Smooth muscle cell (in vitro differentiated cells): ENCODE measurements around the gene PSMB11. TPM values are rescaled to one million over a fixed set of nuclear protein-coding genes. Genes with fewer than 3 reads are reported as not detected.

Experiments used
- DNase-seq: peaks from one replicate; lab custom pipeline; 2025; ENCODE audit not compliant: unreplicated experiment; lab: John Stamatoyannopoulos, UW
- H2AFZ ChIP-seq: fragments of 200-600 bp; sonication (generic); 2 replicates; pipeline ENCODE4 v1.6.0; 2016; ENCODE audit warnings: antibody characterized with exemption, low read depth, mild to moderate bottlenecking
- H3F3A ChIP-seq: fragments of 200-600 bp; sonication (generic); 2 replicates; pipeline ENCODE4 v1.6.0; 2017; ENCODE audit warnings: antibody characterized with exemption, low read depth
- H3K27ac ChIP-seq: fragments of 200-600 bp; sonication (generic); 2 replicates; pipeline ENCODE4 v1.5.1; 2016; ENCODE audit warnings: low read depth, mild to moderate bottlenecking
- H3K27me3 ChIP-seq: fragments of 200-600 bp; sonication (generic); 2 replicates; pipeline ENCODE4 v1.6.1; 2016; ENCODE audit warnings: low read depth, mild to moderate bottlenecking
- H3K36me3 ChIP-seq: fragments of 200-600 bp; sonication (generic); 2 replicates; pipeline ENCODE4 v1.5.1; 2016; ENCODE audit warnings: low read depth
- H3K4me1 ChIP-seq: fragments of 200-600 bp; sonication (generic); 2 replicates; pipeline ENCODE4 v1.5.1; 2016; ENCODE audit warnings: low read depth
- H3K4me2 ChIP-seq: fragments of 200-600 bp; sonication (generic); 2 replicates; pipeline ENCODE4 v1.6.0; 2016; ENCODE audit warnings: mild to moderate bottlenecking
- H3K4me3 ChIP-seq: fragments of 200-600 bp; sonication (generic); 2 replicates; pipeline ENCODE4 v1.5.1; 2016; ENCODE audit warnings: mild to moderate bottlenecking
- H3K79me2 ChIP-seq: fragments of 200-600 bp; sonication (generic); 2 replicates; pipeline ENCODE4 v1.6.0; 2016; ENCODE audit warnings: low read depth, mild to moderate bottlenecking
- H3K9ac ChIP-seq: fragments of 200-600 bp; sonication (generic); 2 replicates; pipeline ENCODE4 v1.6.0; 2016; ENCODE audit warnings: low read depth
- H3K9me3 ChIP-seq: fragments of 200-600 bp; sonication (generic); replicated peaks from 2 replicates; pipeline ENCODE4 v1.5.1; 2016; ENCODE audit warnings: low read depth
- H4K20me1 ChIP-seq: fragments of 200-600 bp; sonication (generic); 2 replicates; pipeline ENCODE4 v1.6.0; 2016; ENCODE audit warnings: low read depth
- CTCF ChIP-seq: fragments of 200-600 bp; sonication (generic); IDR thresholded peaks from 2 replicates; pipeline ENCODE4 v1.5.1; 2017; ENCODE audit warnings: borderline replicate concordance, mild to moderate bottlenecking, antibody characterized with exemption; ENCODE audit not compliant: insufficient read depth, poor library complexity, severe bottlenecking
- WGBS: methylation state at CpG from one replicate; pipeline ENCODE4 v1.1.7; 2016; ENCODE audit warnings: low lambda C conversion rate; 5-methylcytosine and 5-hydroxymethylcytosine counted together
- polyA plus RNA-seq: library from polyadenylated mRNA; unstranded; fragments of >200 nt; fragmentation: Nextera tagmentation; extraction: Ambion mirVana; gene quantifications from 2 replicates; pipeline ENCODE4 v1.2.1, GENCODE V29; 2016
- total RNA-seq: library from RNA; depleted of rRNA; stranded (reverse); fragments of >200 nt; gene quantifications from 2 replicates; pipeline ENCODE4 v1.2.3, GENCODE V29; 2014

The PSMB11 gene
- total and polyA plus RNA-seq, 2 experiments from 2014 or later = not detected

GRCh38 chr14:23047034-23047634 is 5.1 kb downstream of the PSMB11 start:
- H3K4me2 ChIP-seq = no peak overlapping the region
- TF ChIP-seq CTCF = no peak
- 85% methylated on average over 5 of the region's 6 CpGs for WGBS

GRCh38 chr14:23047751-23048693 is 6.0 kb downstream of the PSMB11 start:
- DNase-seq = no peak
- no peak overlapping the region for H3K4me2 ChIP-seq
- no peaks in the 10 kb centered on the region for H3F3A ChIP-seq
- no peaks in the 10 kb centered on the region for H4K20me1 ChIP-seq
- no peak overlapping the region for H3K4me3 ChIP-seq
- no peak for TF ChIP-seq CTCF
- no peaks in the 10 kb centered on the region for H3K4me1 ChIP-seq
- H2AFZ ChIP-seq = no peak overlapping the region
- no peaks in the 10 kb centered on the region for H3K79me2 ChIP-seq
- WGBS = 98% methylated on average over 43 of the region's 85 CpGs
- no peak overlapping the region for H3K27ac ChIP-seq
- no peak overlapping the region for H3K9ac ChIP-seq
- H3K9me3 ChIP-seq = no peaks in the 10 kb centered on the region
- H3K27me3 ChIP-seq = no peaks in the 10 kb centered on the region
- H3K36me3 ChIP-seq = no peaks in the 10 kb centered on the region

More at GRCh38 chr14:23047034-23047634, 5.1 kb downstream of the PSMB11 start:
- no peak for DNase-seq
- no peaks in the 10 kb centered on the region for H3K79me2 ChIP-seq
- H3K9ac ChIP-seq = no peak overlapping the region
- H3K36me3 ChIP-seq = no peaks in the 10 kb centered on the region
- no peak overlapping the region for H2AFZ ChIP-seq
- H3K27me3 ChIP-seq = no peaks in the 10 kb centered on the region
- H3K9me3 ChIP-seq = no peaks in the 10 kb centered on the region
- H3K4me3 ChIP-seq = no peak overlapping the region
- no peak overlapping the region for H3K27ac ChIP-seq
- H3F3A ChIP-seq = no peaks in the 10 kb centered on the region
- no peaks in the 10 kb centered on the region for H3K4me1 ChIP-seq
- no peaks in the 10 kb centered on the region for H4K20me1 ChIP-seq

GRCh38 chr14:23049011-23049410 is 7.0 kb downstream of the PSMB11 start:
- H3K79me2 ChIP-seq = no peaks in the 10 kb centered on the region
- H4K20me1 ChIP-seq = no peaks in the 10 kb centered on the region
- no peaks in the 10 kb centered on the region for H3K36me3 ChIP-seq
- no peaks in the 10 kb centered on the region for H3F3A ChIP-seq
- TF ChIP-seq CTCF = no peak
- DNase-seq = no peak
- H3K27ac ChIP-seq = no peak overlapping the region
- H3K27me3 ChIP-seq = no peaks in the 10 kb centered on the region
- 100% methylated on average over 9 of the region's 9 CpGs for WGBS
- H3K9me3 ChIP-seq = no peaks in the 10 kb centered on the region
- H3K4me3 ChIP-seq = no peak overlapping the region
- H3K4me2 ChIP-seq = no peak overlapping the region
- H2AFZ ChIP-seq = no peak overlapping the region
- H3K4me1 ChIP-seq = no peaks in the 10 kb centered on the region
- H3K9ac ChIP-seq = no peak overlapping the region
